Stimulated activated CD4-positive, alpha-beta T cell treated with anti-CD3 and anti-CD28 coated beads, Interleukin-4, amount 100 ng/mL, for 4 hours (primary cell): ENCODE measurements around the gene CDC42EP3.
A peak's percentile ranks its signal among the peaks of the same experiment; 100 is the strongest.

Source experiments
- DNase-seq, 2 experiments: peaks; one replicate each; pipeline ENCODE4 v3.0.0-alpha.2; 2020

CDC42EP3 gene

DNA sequence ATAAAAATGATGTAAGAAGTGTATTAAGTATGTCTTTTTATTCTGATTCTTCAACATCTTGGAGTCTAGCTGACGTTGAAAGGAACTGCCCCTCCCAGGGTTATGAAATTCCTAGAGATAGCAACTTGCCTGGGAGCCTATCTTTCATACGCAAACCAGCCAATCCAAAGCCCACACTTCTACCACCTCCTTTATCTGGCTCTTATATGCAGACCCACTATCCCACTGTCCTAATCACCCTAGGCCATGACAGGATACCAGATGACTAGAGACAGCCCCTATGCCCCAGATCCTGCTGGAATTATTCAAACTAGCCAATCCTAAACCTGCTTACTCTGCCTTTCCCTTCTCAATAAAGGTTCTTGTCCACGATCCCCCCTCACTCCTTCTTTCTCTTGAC lies 11.8 kb upstream of the CDC42EP3 start:
- DNase-seq, result no peak

DNA sequence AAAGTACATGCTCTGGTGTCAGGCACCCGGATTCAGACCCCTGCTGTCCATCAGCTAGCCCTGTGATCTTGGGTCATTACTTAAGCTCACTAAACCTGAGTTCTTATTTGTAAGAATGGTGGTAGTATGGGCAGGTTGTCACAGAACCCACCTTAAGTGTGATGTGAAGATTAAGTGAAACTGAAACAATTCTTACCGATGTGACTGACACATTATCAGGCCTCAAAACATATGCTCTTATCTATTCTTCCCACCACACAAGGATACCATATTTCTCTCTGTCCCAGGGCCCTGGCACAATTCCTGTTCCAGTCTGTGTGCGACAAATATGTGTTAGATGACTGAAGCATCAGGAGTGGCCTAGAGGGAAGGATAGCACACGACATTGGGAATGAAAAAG lies 11.0 kb upstream of the CDC42EP3 start:
- no peak for DNase-seq

DNA sequence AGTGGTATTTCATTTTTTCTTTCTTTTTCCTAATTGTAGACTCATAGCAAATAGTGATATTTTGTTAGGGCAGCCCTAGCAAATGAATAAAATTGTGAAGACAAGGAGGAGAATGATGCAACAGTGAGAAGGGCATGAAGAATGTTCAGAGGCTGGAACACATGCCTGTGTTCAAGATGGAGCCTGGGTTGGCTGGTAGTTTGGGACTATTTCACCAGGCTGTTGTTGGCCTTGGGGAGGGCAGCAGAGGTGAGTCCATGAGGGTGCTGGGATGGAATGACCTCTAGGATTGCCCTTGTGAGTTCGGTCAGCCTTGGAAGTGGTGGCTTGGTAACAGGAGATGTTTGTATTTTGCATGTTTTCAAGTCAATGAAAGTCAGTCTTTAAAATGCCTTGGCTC lies 10.1 kb upstream of the CDC42EP3 start:
- no peak for DNase-seq

GRCh38 chr2:37679072-37679695 lies 7.7 kb upstream of the CDC42EP3 start:
- no peak for DNase-seq

GRCh38 chr2:37676274-37676673 lies 4.8 kb upstream of the CDC42EP3 start:
- no peak for DNase-seq

DNA sequence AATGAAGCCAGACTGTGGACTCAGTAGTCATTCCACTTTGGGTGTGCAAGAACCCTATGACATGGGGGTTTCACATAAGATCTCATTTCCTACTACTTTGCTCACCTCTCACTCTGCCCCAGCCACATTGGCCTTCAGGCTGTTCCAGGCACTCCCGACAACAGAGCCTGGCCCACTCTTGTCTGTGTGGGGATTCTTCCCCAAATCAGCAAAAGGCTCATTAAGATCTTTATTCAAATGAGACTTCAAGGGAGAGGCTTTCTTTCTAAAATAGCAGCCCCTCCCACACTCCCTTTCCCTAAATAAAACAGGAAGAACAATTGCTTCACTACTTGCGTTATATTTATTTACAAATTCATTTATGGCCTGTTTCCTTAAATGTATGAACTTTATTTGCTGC lies 3.5 kb upstream of the CDC42EP3 start:
- no peak for DNase-seq

DNA sequence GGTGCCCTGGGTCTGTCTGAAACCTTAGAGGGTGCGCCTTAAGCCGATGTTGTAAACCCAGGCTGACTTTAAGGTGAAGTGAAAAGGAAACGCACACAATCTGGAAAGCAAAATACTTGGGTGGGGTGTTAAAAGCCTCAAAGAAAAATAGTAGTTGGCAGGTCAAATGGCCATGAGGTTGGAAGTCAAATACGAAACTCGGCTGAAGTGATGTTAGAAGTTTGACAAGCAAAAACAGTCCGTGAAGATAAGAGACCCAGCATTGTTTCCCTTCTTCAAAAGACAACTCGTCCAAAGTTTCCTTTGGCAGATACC lies 1.4 kb upstream of the CDC42EP3 start:
- DNase-seq, result no peak

- DNase-seq, result peak; percentile 50 to 66
Observed at GRCh38 chr2:37672104-37672869, 845 bp upstream of the CDC42EP3 start.

DNA sequence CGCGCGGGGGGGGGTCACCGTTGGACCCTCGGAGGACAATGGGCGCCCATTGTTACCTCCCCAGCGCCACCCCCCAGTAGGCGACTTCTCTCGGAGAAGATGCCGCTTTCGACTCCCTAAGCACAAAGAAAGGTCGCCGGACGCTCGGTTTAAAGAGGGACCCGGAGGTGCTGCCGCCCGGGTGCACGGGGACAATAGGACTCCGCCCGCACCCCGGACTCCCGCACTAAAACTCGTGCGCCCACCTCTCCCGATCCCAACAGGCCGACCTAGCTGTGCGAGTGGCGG lies 318 bp upstream of the CDC42EP3 start:
- no peak for DNase-seq

GRCh38 chr2:37670378-37671008 lies 949 bp downstream of the CDC42EP3 start:
- DNase-seq, result no peak

GRCh38 chr2:37669446-37669845 lies 2.0 kb downstream of the CDC42EP3 start:
- no peak for DNase-seq

GRCh38 chr2:37667704-37668103 lies 3.7 kb downstream of the CDC42EP3 start:
- DNase-seq, result no peak

- no peak for DNase-seq
Observed at GRCh38 chr2:37666772-37667171, 4.7 kb downstream of the CDC42EP3 start.

DNA sequence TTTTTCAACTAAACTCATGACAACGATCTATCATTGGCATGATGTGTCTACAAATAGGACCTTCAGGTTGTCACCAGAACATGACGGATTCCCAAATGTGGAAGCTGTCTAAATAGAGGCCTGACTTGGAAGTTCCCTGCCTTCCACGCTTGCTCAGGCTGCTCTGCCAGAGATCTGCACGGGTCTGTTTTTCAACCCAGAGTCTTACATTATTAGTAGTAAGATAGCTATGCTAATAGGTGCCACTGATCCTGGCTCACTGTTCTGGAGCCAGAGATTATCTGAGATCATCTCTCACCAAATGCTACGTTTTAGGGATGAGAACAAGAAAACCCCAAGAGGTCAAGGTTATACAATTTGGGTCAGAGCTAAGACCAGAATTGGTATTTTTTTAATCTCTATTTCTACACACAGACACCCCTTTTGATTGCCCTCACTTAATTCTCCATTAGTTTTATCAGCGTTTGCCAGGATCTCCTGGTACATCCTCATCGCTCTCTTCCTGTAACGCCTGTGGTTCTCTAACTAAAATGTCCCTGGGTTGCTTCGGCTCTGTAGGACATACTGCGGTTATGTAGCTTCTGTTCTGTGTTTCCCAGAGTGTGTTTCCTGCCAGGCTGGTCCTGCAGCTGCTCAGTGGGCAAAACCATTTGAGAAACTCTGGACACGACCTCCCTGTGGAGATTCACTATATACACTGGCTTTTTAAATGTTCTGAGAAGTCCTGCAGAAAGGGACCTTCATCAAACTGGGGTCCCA lies 5.7 kb downstream of the CDC42EP3 start:
- DNase-seq, result no peak

DNA sequence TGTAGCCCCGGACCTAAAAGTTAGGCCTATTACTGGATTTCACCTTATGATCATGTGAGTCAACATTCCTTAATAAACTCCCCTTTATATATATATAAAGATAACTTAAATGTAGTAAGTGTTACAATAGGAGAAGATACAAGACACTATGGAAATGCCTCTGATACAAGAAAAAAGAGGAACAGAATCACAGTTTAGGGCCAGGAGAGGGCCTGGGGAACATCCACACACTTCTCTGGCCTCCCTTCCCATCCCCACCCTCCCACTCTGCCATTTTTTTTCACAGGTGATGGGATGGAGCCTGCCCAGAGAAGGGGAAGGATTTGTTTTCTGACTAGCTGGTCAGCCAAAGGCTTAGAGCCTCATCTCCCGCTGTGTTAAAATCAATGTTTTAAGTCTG lies 6.4 kb downstream of the CDC42EP3 start:
- DNase-seq, result no peak

DNA sequence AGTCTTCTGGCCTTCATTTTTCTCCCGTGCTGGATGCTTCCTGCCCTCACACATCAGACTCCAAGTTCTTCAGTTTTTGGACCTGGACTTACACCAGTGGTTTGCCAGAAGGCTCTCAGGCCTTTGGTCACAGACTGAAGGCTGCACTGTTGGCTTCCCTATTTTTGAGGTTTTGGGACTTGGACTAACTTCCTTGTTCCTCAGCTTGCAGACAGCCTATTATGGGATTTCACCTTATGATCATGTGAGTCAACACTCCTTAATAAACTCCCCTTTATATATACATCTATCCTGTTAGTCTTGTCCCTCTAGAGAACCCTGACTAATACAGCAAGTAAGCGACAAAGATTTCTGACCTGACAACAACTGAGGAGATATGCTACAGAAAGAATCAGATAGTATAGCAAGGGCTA lies 7.2 kb downstream of the CDC42EP3 start:
- no peak for DNase-seq

DNA sequence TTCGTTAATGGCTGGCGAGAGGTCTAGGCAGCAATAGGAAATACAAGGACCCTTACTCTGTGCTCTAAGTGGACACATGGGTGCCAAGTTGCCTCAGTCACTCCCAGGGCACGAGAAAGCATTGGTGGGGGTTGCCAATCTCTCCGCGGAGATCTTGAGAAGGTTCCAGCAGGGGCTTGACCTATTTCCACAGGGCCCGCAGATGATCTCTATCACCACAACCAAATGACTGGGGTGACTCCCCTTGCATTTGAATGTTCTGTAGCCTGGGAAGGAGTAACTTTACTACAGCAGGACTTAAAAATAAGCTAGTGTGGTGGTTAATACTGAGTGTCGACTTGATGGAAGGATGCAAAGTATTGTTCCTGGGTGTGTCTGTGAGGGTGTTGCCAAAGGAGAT lies 8.1 kb downstream of the CDC42EP3 start:
- no peak for DNase-seq

DNA sequence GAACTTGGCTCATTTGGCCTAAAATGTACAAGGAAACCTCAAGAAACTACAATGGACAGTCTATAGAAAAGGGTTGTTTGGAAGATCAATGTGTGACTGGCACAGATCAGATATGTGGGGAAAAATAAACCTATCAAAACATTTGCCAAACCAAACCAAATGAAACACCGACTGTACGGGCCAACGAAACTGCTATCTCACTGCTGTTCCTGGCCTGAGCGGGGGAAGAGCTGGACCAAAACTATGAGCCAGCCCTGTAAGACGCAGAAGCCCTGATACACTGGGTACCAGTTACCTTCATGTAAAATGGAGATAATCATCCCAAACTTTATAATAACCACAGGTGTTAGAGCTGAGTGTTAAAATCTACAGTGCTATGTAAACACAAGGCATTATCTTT lies 11.7 kb downstream of the CDC42EP3 start:
- DNase-seq, result no peak

GRCh38 chr2:37658682-37659081 lies 12.8 kb downstream of the CDC42EP3 start:
- no peak for DNase-seq

DNA sequence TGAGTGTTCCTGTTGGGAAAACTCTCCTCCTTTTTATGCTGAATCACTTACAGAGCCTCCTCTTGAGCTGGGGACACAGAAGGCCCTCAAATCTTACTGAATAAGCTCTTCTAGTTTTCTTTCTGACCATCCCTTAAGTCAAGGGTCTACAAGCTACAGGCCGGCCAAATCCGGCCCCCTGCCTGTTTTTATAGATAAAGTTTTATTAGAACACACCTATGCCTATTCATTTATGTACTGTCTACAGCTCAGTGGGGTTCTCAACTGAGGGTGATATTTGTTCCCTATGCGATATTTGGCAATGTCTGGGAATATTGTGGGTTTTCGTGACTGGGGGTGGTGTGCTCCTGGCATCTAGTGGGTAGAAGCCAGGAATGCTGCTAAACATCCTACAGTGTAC lies 14.0 kb downstream of the CDC42EP3 start:
- DNase-seq, result no peak

- no peak for DNase-seq
Observed at GRCh38 chr2:37656512-37657423, 14.7 kb downstream of the CDC42EP3 start.

- DNase-seq, result no peak
Observed at GRCh38 chr2:37654932-37655841, 16.3 kb downstream of the CDC42EP3 start.
